Pancreas (tissue), 10 donors: ENCODE measurements around the gene RAP1GAP. TPM values are rescaled to one million over a fixed set of nuclear protein-coding genes. Genes with fewer than 3 reads are reported as not detected.

ENCODE experiments used
- ATAC-seq, 4 donors: fragments of 200-7000 bp; cut with Tn5 transposase; one replicate each; pipeline versions ENCODE4 v1.8.0 to v1.9.1; 2020; ENCODE audit warnings: mild to moderate bottlenecking in 4 of 4, moderate library complexity in 4 of 4
- DNase-seq, 6 donors: peaks; one replicate each; pipeline ENCODE4 v3.0.0-alpha.2; 2020
- FAIRE-seq: peaks from 2 replicates; lab custom pipeline; 2012; peaks lifted over from hg19 to GRCh38; lab: Jason Lieb, UNC
- H3K27ac ChIP-seq, 4 donors: fragments of 200-600 bp; sonication (generic); 1 replicate in 3 of 4; 2 replicates in 1 of 4; pipeline versions ENCODE4 v1.5.0 to v1.8.0; 2020
- H3K27me3 ChIP-seq, 4 donors: fragments of 200-600 bp; one replicate each; pipeline ENCODE4 v1.8.0; 2021
- H3K36me3 ChIP-seq, 3 donors: fragments of 200-600 bp; sonication (generic) in 1 of 3; one replicate each; pipeline versions ENCODE4 v1.5.0 to v1.8.0; 2020 to 2021
- H3K4me1 ChIP-seq, 3 donors: fragments of 200-600 bp; one replicate each; pipeline ENCODE4 v1.8.0; 2021
- H3K4me3 ChIP-seq, 4 donors: fragments of 200-600 bp; sonication (generic) in 2 of 4; one replicate each; pipeline versions ENCODE4 v1.5.0 to v1.8.0; 2020 to 2021
- H3K9me3 ChIP-seq, 4 donors: fragments of 200-600 bp; one replicate each; pipeline ENCODE4 v1.8.0; 2021
- CTCF ChIP-seq, 4 donors: fragments of 200-600 bp; sonication (generic) in 3 of 4; IDR thresholded peaks; one replicate each; pipeline versions ENCODE4 v1.5.0 to v1.8.0; 2021; ENCODE audit warnings: antibody characterized with exemption in 4 of 4
- WGBS, 2 donors: extraction: QIAGEN DNeasy Blood & Tissue Kit; methylation state at CpG; one replicate each; pipeline ENCODE4 v1.1.7; 2013; 5-methylcytosine and 5-hydroxymethylcytosine counted together
- intact Hi-C, 3 donors: fragments of 100-400 bp; cut with DNase I; formaldehyde crosslinking; loops; one replicate each; pipeline versions ENCODE4 v1.11.1 to v1.14.2; 2022
- polyA plus RNA-seq, 2 donors: library from polyadenylated mRNA; stranded (reverse); fragments of 200-250 nt; gene quantifications; one replicate each; pipeline ENCODE4 v1.2.3, GENCODE V29; 2013
- total RNA-seq, 6 donors: library from RNA; stranded (reverse); fragmentation: NEBNext Ultra II Directional in 4 of 6; extraction: Animal tissue kit (Norgen Biotek cat#: 25700) in 4 of 6; gene quantifications; one replicate each; pipeline versions ENCODE4 v1.2.1 to v1.2.4, GENCODE V29; 2021 to 2023
- donor health status: healthy with polysubstance abuse.
- donor health status: DM: no; HTN: no; CAD: no; lungs with moderate emphysema.
- donor health status: DM: no; HTN: no; CAD: no.
- donor health status: control.
- donor health status: control.
- donor health status: Bipolar disorder and iron deficiency.
- donor health status: DM: yes; HTN: yes; CAD: no.
- donor health status: DM: no; HTN: no; CAD: no.
- donor health status: DM: no; HTN: no; CAD: no.
- donor health status: DM: yes; HTN: yes; CAD: no.

The RAP1GAP gene
- total and polyA plus RNA-seq, 8 donors: 53.4 to 100 (median 73.0) TPM

GRCh38 chr1:21577933-21578332 is 91.2 kb downstream of the RAP1GAP start:
- DNase-seq (no peak), FAIRE-seq (no peak), ATAC-seq (no peak)
- no peak overlapping the region for H3K4me3 ChIP-seq
- no peaks in the 10 kb centered on the region for H3K27me3 ChIP-seq
- no peaks in the 10 kb centered on the region for H3K36me3 ChIP-seq
- TF ChIP-seq CTCF (IDR thresholded peaks at IDR 0.05): no peak
- WGBS, 2 donors: 85 to 90% methylated on average over 9 of the region's 9 CpGs
- no peak overlapping the region for H3K27ac ChIP-seq
- H3K4me1 ChIP-seq: no peaks in the 10 kb centered on the region
- H3K9me3 ChIP-seq: no peaks in the 10 kb centered on the region
- intact Hi-C loops: loop anchor here in 2 of 3 donors (10.0 kb wide), 2 partner anchors 73 to 203 kb away; partner anchors contain the start of gene ALPL (in 1 of the 2)

- H3K9me3 ChIP-seq: no peaks in the 10 kb centered on the region
- H3K27me3 ChIP-seq: no peaks in the 10 kb centered on the region
- DNase-seq (no peak), ATAC-seq (no peak), FAIRE-seq (no peak)
- 91 to 95% methylated on average over 24 to 26 of the region's 26 CpGs for WGBS, 2 donors
- no peak for TF ChIP-seq CTCF (IDR thresholded peaks at IDR 0.05)
- no peak overlapping the region for H3K27ac ChIP-seq
- no peak overlapping the region for H3K4me3 ChIP-seq
- intact Hi-C loops: loop anchor here in 2 of 3 donors (10.0 kb wide), 2 partner anchors 73 to 203 kb away; partner anchors contain the start of gene ALPL (in 1 of the 2)
- H3K36me3 ChIP-seq: no peaks in the 10 kb centered on the region
- no peaks in the 10 kb centered on the region for H3K4me1 ChIP-seq
Measured at GRCh38 chr1:21577324-21577723, 91.8 kb downstream of the RAP1GAP start.

GRCh38 chr1:21576798-21577187 is 92.4 kb downstream of the RAP1GAP start:
- Histone ChIP-seq H3K36me3 (no peaks in the 10 kb centered on the region), H3K9me3 (no peaks in the 10 kb centered on the region), H3K27ac (no peak overlapping the region), H3K27me3 (no peaks in the 10 kb centered on the region), H3K4me3 (no peak overlapping the region), H3K4me1 (no peaks in the 10 kb centered on the region)
- FAIRE-seq: no peak
- intact Hi-C loops: loop anchor here in 2 of 3 donors (10.0 kb wide), 2 partner anchors 72 to 202 kb away; partner anchors contain the start of gene ALPL (in 1 of the 2)
- WGBS, 2 donors: 81 to 86% methylated on average over 5 of the region's 5 CpGs
- no peak for DNase-seq
- no peak for TF ChIP-seq CTCF (IDR thresholded peaks at IDR 0.05)
- ATAC-seq: no peak

DNA sequence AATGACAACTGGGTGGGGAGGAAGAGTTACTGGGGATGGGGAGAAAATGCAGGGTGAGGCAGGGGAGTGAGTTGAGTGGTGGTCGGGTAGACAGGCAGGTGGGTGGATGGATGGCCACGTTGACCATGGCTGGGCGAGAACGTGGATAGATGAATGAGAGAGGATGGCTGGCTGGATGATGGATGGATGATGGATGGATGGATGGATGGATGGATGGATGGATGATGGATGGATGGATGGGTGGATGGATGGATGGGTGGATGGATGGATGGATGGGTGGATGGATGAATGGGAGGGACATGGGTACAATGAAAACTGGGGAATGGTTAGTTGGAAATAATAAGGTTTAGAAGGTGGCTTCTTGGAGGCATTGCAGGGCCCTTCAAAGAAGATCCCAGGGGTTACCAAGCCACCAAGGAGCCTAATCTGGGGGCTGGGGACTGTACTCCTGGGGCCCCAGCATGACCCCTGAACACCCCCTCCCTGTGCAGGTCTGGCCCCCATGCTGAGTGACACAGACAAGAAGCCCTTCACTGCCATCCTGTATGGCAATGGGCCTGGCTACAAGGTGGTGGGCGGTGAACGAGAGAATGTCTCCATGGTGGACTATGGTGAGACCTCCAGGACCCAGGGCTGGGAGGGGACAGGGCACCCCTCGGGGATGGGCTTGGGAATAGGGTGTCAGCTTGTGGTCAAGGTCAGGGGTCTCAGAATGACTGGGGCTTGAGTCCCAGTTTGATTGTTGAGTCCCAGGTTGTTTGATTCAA is 92.9 kb downstream of the RAP1GAP start:
- 84% methylated on average over 7 of the region's 7 CpGs for WGBS, 2 donors
- H3K4me1 ChIP-seq: no peaks in the 10 kb centered on the region
- no peaks in the 10 kb centered on the region for H3K9me3 ChIP-seq
- no peaks in the 10 kb centered on the region for H3K27me3 ChIP-seq
- intact Hi-C loops: loop anchor here in 2 of 3 donors (10.0 kb wide), 2 partner anchors 71 to 201 kb away; partner anchors contain the start of gene ALPL (in 1 of the 2)
- H3K27ac ChIP-seq: no peak overlapping the region
- TF ChIP-seq CTCF (IDR thresholded peaks at IDR 0.05): no peak
- H3K36me3 ChIP-seq: no peaks in the 10 kb centered on the region
- FAIRE-seq (no peak), DNase-seq (no peak), ATAC-seq (no peak)
- H3K4me3 ChIP-seq: no peak overlapping the region
